Mesendoderm (in vitro differentiated cells): Measurements from ENCODE around the gene GNAZ.

Experiments used
- DNase-seq: peaks from one replicate; pipeline ENCODE4 v3.0.0; 2013
- H2AK5ac ChIP-seq: 2 replicates; pipeline ENCODE4 v1.6.1; 2013; ENCODE audit warnings: low read length, inconsistent platforms
- H2BK120ac ChIP-seq: 2 replicates; pipeline ENCODE4 v1.6.1; 2013; ENCODE audit warnings: low read depth, mild to moderate bottlenecking, low read length, moderate library complexity, mixed read lengths
- H2BK15ac ChIP-seq: replicated peaks from 2 replicates; pipeline ENCODE4 v1.6.1; 2013; ENCODE audit warnings: low read depth, mild to moderate bottlenecking, moderate library complexity
- H2BK5ac ChIP-seq: 2 replicates; pipeline ENCODE4 v1.6.1; 2013; ENCODE audit warnings: low read length, inconsistent platforms
- H3K18ac ChIP-seq: 2 replicates; pipeline ENCODE4 v1.6.1; 2013; ENCODE audit warnings: mild to moderate bottlenecking, low read length, mixed read lengths
- H3K23ac ChIP-seq: one replicate; pipeline ENCODE4 v1.6.1; 2013; ENCODE audit warnings: low read length
- H3K27ac ChIP-seq: 2 replicates; pipeline ENCODE4 v1.5.1; 2013; ENCODE audit warnings: low read depth, mild to moderate bottlenecking, inconsistent platforms, low read length, moderate library complexity
- H3K27me3 ChIP-seq: 2 replicates; pipeline ENCODE4 v1.6.1; 2013; ENCODE audit warnings: low read length, control low read depth, mild to moderate bottlenecking, inconsistent platforms; ENCODE audit not compliant: insufficient read depth, poor library complexity
- H3K36me3 ChIP-seq: 2 replicates; pipeline ENCODE4 v1.6.1; 2013; ENCODE audit warnings: low read length, inconsistent platforms; ENCODE audit not compliant: control insufficient read depth, insufficient read depth
- H3K4ac ChIP-seq: one replicate; pipeline ENCODE4 v1.6.1; 2013; ENCODE audit warnings: low read depth, mild to moderate bottlenecking, low read length, moderate library complexity
- H3K4me1 ChIP-seq: 2 replicates; pipeline ENCODE4 v1.6.1; 2013; ENCODE audit warnings: low read depth, low read length, inconsistent platforms; ENCODE audit not compliant: control insufficient read depth
- H3K4me2 ChIP-seq: 2 replicates; pipeline ENCODE4 v1.6.1; 2013; ENCODE audit warnings: low read length
- H3K4me3 ChIP-seq: 2 replicates; pipeline ENCODE4 v1.5.1; 2013; ENCODE audit warnings: mild to moderate bottlenecking, low read length
- H3K56ac ChIP-seq: one replicate; pipeline ENCODE4 v1.6.1; 2013; ENCODE audit warnings: low read length
- H3K79me1 ChIP-seq: 2 replicates; pipeline ENCODE4 v1.6.1; 2013; ENCODE audit warnings: low read length, inconsistent platforms
- H3K79me2 ChIP-seq: 2 replicates; pipeline ENCODE4 v1.6.1; 2013; ENCODE audit warnings: mild to moderate bottlenecking, low read length; ENCODE audit not compliant: control insufficient read depth, insufficient read depth
- H3K9ac ChIP-seq: 2 replicates; pipeline ENCODE4 v1.6.1; 2013; ENCODE audit warnings: low read length, inconsistent platforms
- H4K5ac ChIP-seq: one replicate; pipeline ENCODE4 v1.6.1; 2013; ENCODE audit warnings: low read length
- H4K8ac ChIP-seq: one replicate; pipeline ENCODE4 v1.6.1; 2013; ENCODE audit warnings: low read depth, mild to moderate bottlenecking, control low read depth, low read length, moderate library complexity
- WGBS: extraction: QIAGEN DNeasy Blood & Tissue Kit; methylation state at CpG from one replicate; pipeline ENCODE4 v1.1.7; 2013; ENCODE audit warnings: low lambda C conversion rate, missing lambda C conversion rate; ENCODE audit not compliant: insufficient coverage; ENCODE audit errors: extremely low coverage; 5-methylcytosine and 5-hydroxymethylcytosine counted together

Gene GNAZ

DNA sequence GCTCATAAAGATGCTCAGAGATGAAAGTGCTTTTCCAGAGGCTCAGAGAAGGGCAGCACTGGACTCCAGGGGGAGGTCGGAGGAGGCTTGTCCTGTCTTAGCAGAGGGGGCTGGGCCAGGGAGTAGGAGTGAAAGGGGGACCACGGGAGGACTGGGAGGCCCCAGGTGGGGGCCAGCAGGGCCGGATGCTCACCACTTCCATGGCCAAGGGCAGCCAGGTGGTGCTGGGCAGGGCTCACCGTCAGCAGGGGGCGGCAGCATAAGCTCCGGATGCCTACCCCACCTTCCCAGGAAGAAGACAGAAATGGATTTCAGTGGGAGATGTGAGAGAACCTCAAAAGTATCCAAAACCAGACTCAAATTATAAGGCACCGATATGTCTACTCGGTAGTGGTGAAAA, 86.0 kb downstream of the GNAZ start:
- Histone ChIP-seq H2BK5ac (no peak overlapping the region), H3K27me3 (no peaks in the 10 kb centered on the region), H3K56ac (no peak overlapping the region), H2AK5ac (no peak overlapping the region), H3K36me3 (no peaks in the 10 kb centered on the region), H3K79me1 (no peaks in the 10 kb centered on the region), H3K4ac (no peak overlapping the region), H3K79me2 (no peaks in the 10 kb centered on the region), H2BK15ac (no peak overlapping the region), H3K18ac (no peak overlapping the region), H2BK120ac (no peak overlapping the region), H3K9ac (no peak overlapping the region), H4K5ac (no peak overlapping the region), H3K27ac (no peak overlapping the region), H3K4me2 (no peak overlapping the region), H3K4me1 (peaks cover 3% of the 10 kb centered on the region), H4K8ac (no peak overlapping the region), H3K23ac (no peak overlapping the region), H3K4me3 (no peak overlapping the region)
- DNase-seq, result peak; percentile 31
- no CpG with 5 or more reads among the region's 8 CpGs for WGBS

DNA sequence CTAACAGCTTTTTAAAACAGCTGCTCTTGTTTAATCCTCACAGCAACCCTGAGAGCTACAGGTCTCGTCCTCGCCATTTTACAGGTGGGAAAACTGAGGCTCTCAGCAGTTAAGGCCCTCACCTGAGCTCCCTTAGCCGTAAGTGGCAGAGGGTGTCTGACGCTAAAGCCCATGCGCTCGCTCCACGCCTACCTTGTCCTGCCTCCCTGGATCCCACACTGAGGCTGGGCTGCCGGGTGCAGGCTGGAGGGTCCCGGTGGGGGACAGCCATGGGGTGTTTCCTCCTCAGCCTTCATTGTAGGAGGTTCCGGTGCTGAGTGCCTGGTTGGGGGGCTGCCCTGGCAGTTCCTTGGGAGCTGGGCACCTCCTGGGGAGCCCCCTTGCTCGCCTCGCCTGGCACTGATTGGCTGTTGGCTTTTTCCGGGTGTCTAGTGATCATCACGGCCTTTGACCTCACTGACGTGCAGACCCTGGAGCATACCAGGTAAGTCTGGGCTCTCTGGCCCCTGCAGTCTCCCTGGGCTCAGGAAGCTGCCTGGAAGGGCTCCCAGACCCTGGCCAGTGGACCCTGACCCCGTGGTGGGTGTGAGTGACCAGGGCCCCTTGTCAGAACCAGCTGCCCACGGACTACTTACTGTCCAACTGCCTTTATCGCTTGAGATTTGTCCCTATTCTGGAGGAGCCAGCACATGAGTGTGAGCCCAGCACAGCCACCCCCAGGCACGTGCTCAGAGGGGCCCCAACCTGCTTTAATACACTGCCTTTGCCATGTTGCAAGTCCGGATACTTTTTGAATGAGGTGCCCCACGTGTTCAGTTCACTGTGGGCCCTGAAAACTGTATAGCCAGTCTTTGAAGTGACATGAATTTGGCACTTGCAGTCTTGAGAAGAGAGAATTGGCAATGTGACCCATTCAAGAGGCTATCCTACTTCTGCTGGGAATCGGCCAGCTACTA, 87.5 kb downstream of the GNAZ start:
- WGBS, result no CpG with 5 or more reads among the region's 22 CpGs
- H2BK15ac ChIP-seq, result no peak overlapping the region
- H3K27me3 ChIP-seq, result no peaks in the 10 kb centered on the region
- H4K5ac ChIP-seq, result no peak overlapping the region
- no peak overlapping the region for H3K56ac ChIP-seq
- H4K8ac ChIP-seq, result no peak overlapping the region
- H2BK120ac ChIP-seq, result no peak overlapping the region
- no peaks in the 10 kb centered on the region for H3K79me2 ChIP-seq
- H2BK5ac ChIP-seq, result no peak overlapping the region
- peaks cover 3% of the 10 kb centered on the region for H3K4me1 ChIP-seq
- no peak overlapping the region for H3K4me2 ChIP-seq
- no peak for DNase-seq
- no peaks in the 10 kb centered on the region for H3K79me1 ChIP-seq
- no peak overlapping the region for H2AK5ac ChIP-seq
- H3K23ac ChIP-seq, result no peak overlapping the region
- no peak overlapping the region for H3K9ac ChIP-seq
- no peak overlapping the region for H3K4me3 ChIP-seq
- H3K4ac ChIP-seq, result no peak overlapping the region
- H3K27ac ChIP-seq, result no peak overlapping the region
- no peaks in the 10 kb centered on the region for H3K36me3 ChIP-seq
- H3K18ac ChIP-seq, result no peak overlapping the region

DNA sequence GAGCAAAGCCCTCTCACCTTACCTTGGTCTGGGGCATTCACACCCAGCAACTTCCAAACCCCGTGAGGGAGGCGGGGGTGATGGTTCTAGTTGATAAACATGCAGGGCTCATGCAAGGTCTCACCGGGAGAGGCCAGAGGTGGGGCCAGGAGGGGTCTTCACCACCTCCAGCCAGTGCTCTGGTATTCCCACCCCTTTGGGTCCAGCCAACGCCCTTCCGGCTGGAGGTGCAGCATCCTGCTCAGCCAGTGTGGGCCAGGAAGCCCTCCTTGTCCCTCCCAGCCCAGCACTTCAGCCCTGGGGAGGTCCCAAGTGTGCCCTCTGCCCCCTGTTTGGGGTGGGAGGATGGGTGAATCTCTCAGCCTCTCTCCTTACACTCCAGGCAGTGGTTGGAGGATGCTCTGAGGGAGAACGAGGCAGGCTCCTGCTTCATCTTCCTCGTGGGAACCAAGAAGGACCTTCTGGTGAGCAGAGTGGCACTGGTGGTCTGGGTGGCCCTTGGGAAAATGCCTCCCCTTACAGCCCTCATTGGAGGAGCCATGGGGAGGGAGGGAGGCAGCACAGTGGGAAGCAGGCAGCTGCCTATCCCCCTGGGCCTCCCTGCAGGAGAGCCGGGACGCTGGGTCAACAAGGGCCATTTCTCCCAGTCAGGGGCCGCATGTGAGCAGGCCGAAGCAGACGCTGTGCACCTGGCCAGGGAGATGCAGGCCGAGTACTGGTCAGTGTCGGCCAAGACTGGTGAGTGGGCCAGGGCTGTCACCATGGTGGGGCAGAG, 88.4 kb downstream of the GNAZ start:
- no peak overlapping the region for H3K27ac ChIP-seq
- DNase-seq, result no peak
- WGBS, result no CpG with 5 or more reads among the region's 14 CpGs

DNA sequence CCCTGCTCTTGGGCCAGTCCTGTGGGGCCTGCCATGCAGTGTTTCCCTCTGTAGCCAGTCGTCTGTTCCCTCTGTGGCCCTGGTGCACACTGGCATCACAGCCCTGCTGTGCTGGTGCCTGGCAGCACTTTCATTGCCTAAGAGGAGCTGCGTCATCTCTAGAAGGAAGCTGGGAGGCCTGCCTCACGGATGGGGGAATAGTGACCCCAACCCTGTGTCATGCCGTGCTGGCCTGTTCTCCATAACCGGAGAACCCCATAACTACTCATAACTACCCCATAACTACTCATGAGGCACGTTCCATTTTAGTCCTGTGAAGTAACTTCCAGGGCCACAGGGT, 88.9 kb downstream of the GNAZ start:
- H2BK15ac ChIP-seq, result no peak overlapping the region
- H3K79me2 ChIP-seq, result no peaks in the 10 kb centered on the region
- peaks cover 3% of the 10 kb centered on the region for H3K4me1 ChIP-seq
- no peak overlapping the region for H3K4ac ChIP-seq
- no peak overlapping the region for H3K9ac ChIP-seq
- WGBS, result no CpG with 5 or more reads among the region's 6 CpGs
- no peak overlapping the region for H3K4me3 ChIP-seq
- H3K79me1 ChIP-seq, result no peaks in the 10 kb centered on the region
- no peak overlapping the region for H2AK5ac ChIP-seq
- no peak overlapping the region for H3K18ac ChIP-seq
- no peak overlapping the region for H3K27ac ChIP-seq
- H3K23ac ChIP-seq, result no peak overlapping the region
- no peak overlapping the region for H2BK120ac ChIP-seq
- DNase-seq, result no peak
- H3K4me2 ChIP-seq, result no peak overlapping the region
- no peak overlapping the region for H4K8ac ChIP-seq
- no peak overlapping the region for H4K5ac ChIP-seq
- H3K56ac ChIP-seq, result peak overlapping the region; percentile 15
- no peaks in the 10 kb centered on the region for H3K36me3 ChIP-seq
- no peak overlapping the region for H2BK5ac ChIP-seq
- no peaks in the 10 kb centered on the region for H3K27me3 ChIP-seq

More for the DNA sequence above, 88.4 kb downstream of the GNAZ start:
- H3K79me2 ChIP-seq, result no peaks in the 10 kb centered on the region
- no peak overlapping the region for H3K9ac ChIP-seq
- no peaks in the 10 kb centered on the region for H3K36me3 ChIP-seq
- no peaks in the 10 kb centered on the region for H3K27me3 ChIP-seq
- H4K8ac ChIP-seq, result no peak overlapping the region
- no peak overlapping the region for H3K4ac ChIP-seq
- H2BK120ac ChIP-seq, result no peak overlapping the region
- no peak overlapping the region for H2BK15ac ChIP-seq
- H2BK5ac ChIP-seq, result no peak overlapping the region
- no peaks in the 10 kb centered on the region for H3K79me1 ChIP-seq
- H3K4me2 ChIP-seq, result no peak overlapping the region
- H3K4me3 ChIP-seq, result no peak overlapping the region
- no peak overlapping the region for H2AK5ac ChIP-seq
- H3K4me1 ChIP-seq, result peaks cover 3% of the 10 kb centered on the region
- H3K56ac ChIP-seq, result peak overlapping the region; percentile 15
- H4K5ac ChIP-seq, result no peak overlapping the region
- H3K23ac ChIP-seq, result no peak overlapping the region
- H3K18ac ChIP-seq, result no peak overlapping the region

DNA sequence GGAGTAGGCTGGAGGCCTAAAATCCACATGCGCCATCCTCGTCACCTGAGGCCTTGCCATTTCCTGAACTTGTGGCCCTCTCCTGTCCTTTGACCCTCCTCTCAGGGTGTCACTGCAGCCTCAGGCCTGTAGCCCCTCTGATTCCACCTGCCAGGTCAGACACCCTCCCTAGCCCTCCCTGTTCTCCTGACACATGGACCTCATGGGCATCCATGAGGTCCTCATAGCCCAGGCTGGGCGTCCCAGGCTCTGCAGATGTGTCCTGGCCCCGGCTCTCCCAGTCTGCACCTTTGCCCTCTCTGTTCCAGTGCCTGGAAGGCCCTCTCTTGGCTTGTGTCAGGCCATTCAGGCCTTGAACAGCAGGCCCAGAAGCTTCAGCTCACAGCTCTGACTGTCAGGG, 90.7 kb downstream of the GNAZ start:
- Histone ChIP-seq H3K4me2 (no peak overlapping the region), H3K9ac (no peak overlapping the region), H3K23ac (no peak overlapping the region), H2BK120ac (no peak overlapping the region), H3K4me1 (peaks cover 3% of the 10 kb centered on the region), H3K18ac (no peak overlapping the region), H3K56ac (no peak overlapping the region), H2AK5ac (no peak overlapping the region), H3K79me1 (no peaks in the 10 kb centered on the region), H2BK15ac (no peak overlapping the region), H3K4me3 (no peak overlapping the region), H4K8ac (no peak overlapping the region), H3K79me2 (no peaks in the 10 kb centered on the region), H3K4ac (no peak overlapping the region), H4K5ac (no peak overlapping the region), H3K36me3 (no peaks in the 10 kb centered on the region), H2BK5ac (no peak overlapping the region), H3K27me3 (no peaks in the 10 kb centered on the region), H3K27ac (no peak overlapping the region)
- no peak for DNase-seq
- no CpG with 5 or more reads among the region's 4 CpGs for WGBS
